Neutrophil (primary cell): ENCODE results near the gene APBA2.

ENCODE experiments used
- H3K27ac ChIP-seq: fragments of 200-600 bp; sonication (generic); 2 replicates; pipeline ENCODE4 v1.5.1; 2016; ENCODE audit warnings: mild to moderate bottlenecking, moderate library complexity
- H3K27me3 ChIP-seq: fragments of 200-600 bp; sonication (generic); 2 replicates; pipeline ENCODE4 v1.6.0; 2016; ENCODE audit warnings: mild to moderate bottlenecking
- H3K36me3 ChIP-seq: fragments of 200-600 bp; sonication (generic); 2 replicates; pipeline ENCODE4 v1.5.1; 2017
- H3K4me1 ChIP-seq, 2 experiments: fragments of 200-600 bp in 1 of 2; sonication (generic) in 1 of 2; 1 replicate in 1 of 2; 2 replicates in 1 of 2; pipeline versions ENCODE4 v1.5.1 to v1.6.1; 2013 to 2016; ENCODE audit warnings: low read depth in 1 of 2, low read length in 1 of 2, mild to moderate bottlenecking in 1 of 2, moderate library complexity in 1 of 2; ENCODE audit not compliant: control insufficient read depth in 1 of 2, insufficient read depth in 1 of 2
- H3K4me3 ChIP-seq, 2 experiments: fragments of 200-600 bp in 1 of 2; sonication (generic) in 1 of 2; 1 replicate in 1 of 2; 2 replicates in 1 of 2; pipeline ENCODE4 v1.5.1; 2013 to 2016; ENCODE audit warnings: low read depth in 1 of 2, low read length in 1 of 2, mild to moderate bottlenecking in 1 of 2, moderate library complexity in 1 of 2
- H3K9me3 ChIP-seq: fragments of 200-600 bp; sonication (generic); 2 replicates; pipeline ENCODE4 v1.5.1; 2016
- TF ChIP-seq, protein P1 (sequence below): fragments of 200-600 bp; sonication (generic); IDR thresholded peaks from 2 replicates; pipeline ENCODE4 v1.5.1; 2016; ENCODE audit warnings: antibody characterized with exemption

Gene APBA2

DNA sequence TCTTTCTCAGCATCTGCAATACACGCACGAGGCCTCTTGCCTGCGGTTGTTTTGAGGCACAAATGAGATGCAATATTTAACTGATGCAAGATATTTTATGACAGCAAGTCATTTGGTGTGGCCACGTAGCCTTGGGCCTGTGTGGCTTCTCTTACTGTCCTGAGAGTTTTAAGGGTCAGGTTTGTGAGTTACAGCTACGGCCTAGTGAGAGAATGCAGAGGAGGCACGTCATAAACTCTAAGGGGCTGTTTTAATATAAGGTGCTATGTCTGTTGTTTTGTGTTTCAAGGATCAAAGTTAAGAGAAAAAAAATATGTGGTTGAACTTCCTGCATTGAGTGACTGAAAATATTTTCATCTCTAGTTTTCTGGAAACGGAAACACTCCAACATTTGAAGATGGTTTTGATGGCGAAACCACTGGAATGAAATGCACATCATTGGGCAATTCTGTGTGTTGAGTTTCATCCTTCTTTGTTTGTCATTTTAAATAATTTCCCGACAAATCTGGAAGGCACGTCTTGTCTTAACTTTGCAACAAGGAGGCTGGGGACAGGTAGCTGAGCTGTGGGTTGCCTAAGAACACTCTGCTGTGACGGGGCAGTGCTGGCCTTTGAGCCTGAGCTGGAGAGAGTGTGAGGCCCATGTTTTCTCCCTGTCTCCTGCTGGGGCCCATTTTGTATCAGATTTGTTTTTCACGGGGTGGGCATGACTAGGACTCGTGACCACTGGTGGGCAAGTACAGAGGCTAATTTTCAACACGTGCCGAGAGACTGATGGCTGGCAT is 5.1 kb downstream of the APBA2 start:
- Histone ChIP-seq H3K9me3 (no peaks in the 10 kb centered on the region), H3K4me3 (no peak overlapping the region), H3K4me1 (no peaks in the 10 kb centered on the region), H3K27me3 (peaks cover 40% of the 10 kb centered on the region), H3K27ac (no peak overlapping the region), H3K36me3 (no peaks in the 10 kb centered on the region)
- TF ChIP-seq, protein P1, sequence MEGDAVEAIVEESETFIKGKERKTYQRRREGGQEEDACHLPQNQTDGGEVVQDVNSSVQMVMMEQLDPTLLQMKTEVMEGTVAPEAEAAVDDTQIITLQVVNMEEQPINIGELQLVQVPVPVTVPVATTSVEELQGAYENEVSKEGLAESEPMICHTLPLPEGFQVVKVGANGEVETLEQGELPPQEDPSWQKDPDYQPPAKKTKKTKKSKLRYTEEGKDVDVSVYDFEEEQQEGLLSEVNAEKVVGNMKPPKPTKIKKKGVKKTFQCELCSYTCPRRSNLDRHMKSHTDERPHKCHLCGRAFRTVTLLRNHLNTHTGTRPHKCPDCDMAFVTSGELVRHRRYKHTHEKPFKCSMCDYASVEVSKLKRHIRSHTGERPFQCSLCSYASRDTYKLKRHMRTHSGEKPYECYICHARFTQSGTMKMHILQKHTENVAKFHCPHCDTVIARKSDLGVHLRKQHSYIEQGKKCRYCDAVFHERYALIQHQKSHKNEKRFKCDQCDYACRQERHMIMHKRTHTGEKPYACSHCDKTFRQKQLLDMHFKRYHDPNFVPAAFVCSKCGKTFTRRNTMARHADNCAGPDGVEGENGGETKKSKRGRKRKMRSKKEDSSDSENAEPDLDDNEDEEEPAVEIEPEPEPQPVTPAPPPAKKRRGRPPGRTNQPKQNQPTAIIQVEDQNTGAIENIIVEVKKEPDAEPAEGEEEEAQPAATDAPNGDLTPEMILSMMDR: no peak

DNA sequence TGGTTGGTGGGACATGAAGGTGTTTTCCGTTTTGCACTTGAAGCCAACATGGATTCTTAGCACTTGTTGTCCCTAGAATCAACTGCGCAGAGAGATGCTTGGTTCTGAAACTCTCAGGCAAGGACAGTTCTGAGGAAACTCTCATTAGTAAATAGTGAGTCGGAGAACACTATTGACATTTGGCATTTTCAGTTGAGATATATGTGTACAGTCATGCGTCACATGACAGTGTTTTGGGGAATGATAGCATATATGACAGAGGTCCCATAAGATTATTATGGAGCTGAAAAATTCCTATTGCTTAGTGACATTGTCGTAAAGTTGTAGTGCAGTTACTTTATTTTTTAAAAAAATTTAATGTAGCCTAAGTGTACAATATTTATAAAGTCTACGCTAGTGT is 5.8 kb downstream of the APBA2 start:
- peaks cover 34% of the 10 kb centered on the region for H3K27me3 ChIP-seq

DNA sequence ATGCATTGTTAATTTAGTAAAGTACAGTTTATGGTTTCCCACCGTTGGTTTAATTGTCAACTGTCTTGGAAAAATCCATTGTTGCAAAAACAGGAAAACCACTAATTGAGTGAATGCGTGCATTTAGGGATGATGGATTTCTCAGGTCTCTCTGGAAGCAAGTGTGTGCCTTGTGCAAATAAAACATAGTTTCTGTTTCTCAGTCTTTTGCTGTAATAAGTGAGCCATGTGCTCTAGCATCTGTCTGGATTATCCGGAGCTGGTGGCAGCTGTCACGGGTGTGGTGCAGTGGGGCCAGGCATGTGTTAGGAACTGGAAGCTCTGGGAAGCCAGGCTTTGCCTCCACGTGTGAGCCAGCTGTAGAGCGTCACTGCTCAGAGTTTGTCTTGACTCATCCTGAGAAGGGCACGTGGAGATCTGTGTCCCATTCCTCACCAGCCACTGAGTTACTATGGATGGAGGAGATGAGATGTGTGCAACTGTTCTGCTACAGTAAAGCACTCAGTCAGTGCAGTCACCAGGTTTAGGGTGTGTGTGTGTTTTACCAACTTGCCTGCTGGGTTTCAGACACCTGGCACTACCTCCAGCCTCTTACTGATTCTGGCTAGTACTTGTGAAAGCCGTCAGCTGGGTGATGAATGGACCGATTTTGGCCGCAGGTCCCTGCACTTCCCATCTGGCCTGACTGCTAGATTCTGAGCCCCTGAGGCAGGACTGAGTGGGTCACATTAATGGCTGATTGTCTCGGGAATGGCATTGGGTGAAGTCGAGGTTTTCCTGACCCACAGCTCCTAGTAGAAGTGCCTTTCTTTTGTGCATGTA is 7.2 kb downstream of the APBA2 start:
- H3K9me3 ChIP-seq: no peaks in the 10 kb centered on the region
- no peaks in the 10 kb centered on the region for H3K36me3 ChIP-seq
- no peak overlapping the region for H3K4me3 ChIP-seq
- TF ChIP-seq, protein P1: no peak
- H3K27me3 ChIP-seq: peaks cover 19% of the 10 kb centered on the region
- H3K27ac ChIP-seq: no peak overlapping the region
- no peaks in the 10 kb centered on the region for H3K4me1 ChIP-seq

More for the DNA sequence above, 5.8 kb downstream of the APBA2 start:
- Histone ChIP-seq H3K4me3 (no peak overlapping the region), H3K27ac (no peak overlapping the region), H3K36me3 (no peaks in the 10 kb centered on the region), H3K9me3 (no peaks in the 10 kb centered on the region), H3K4me1 (no peaks in the 10 kb centered on the region)
- TF ChIP-seq, protein P1: no peak

DNA sequence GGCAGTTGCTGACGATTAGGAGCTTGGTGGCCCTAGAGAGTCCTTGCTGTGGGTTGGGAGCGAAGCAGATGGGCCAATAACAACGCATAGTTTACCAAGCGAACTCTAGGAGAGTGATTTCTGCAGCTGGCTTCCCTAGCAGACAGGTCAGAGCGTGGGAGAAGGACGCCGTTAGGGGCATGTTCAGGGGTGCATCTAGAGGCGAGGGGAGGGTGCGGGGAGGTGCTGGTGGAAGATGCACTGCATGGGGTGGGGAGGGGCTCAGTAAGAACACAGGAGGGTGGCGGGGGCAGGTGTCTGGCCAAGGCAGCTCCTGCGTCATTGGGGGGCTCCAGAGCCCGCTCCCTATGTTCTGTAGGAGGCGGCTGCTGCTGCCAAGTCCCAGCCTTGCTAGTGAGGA is 8.9 kb downstream of the APBA2 start:
- Histone ChIP-seq H3K4me1 (no peaks in the 10 kb centered on the region), H3K9me3 (no peaks in the 10 kb centered on the region), H3K4me3 (no peak overlapping the region), H3K27me3 (peaks cover 4% of the 10 kb centered on the region), H3K27ac (no peak overlapping the region), H3K36me3 (no peaks in the 10 kb centered on the region)
- TF ChIP-seq, protein P1: no peak

DNA sequence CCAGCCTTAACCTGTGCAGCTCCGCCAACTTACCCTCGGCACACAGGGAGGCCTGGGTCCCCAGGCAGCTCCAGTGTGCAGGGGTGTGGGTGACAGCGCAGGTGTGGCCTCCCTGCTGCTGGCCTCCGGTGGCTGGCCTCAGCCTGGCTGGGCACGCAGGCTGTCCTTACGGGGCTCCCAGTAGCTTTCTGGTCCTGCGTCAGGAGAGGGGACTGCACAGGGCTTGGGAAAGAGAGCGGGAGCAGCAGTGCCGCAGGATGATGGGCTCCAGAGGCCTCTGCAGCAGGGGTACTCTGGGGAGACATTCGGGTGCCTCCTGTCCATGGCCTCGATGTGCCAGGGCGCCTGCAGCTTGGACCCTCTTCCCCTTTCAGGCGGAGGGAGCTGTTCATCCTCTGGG is 9.4 kb downstream of the APBA2 start:
- Histone ChIP-seq H3K27me3 (peaks cover 4% of the 10 kb centered on the region), H3K27ac (no peak overlapping the region), H3K36me3 (no peaks in the 10 kb centered on the region), H3K4me3 (no peak overlapping the region), H3K4me1 (no peaks in the 10 kb centered on the region), H3K9me3 (no peaks in the 10 kb centered on the region)
- TF ChIP-seq, protein P1: no peak
